Gastroesophageal sphincter (tissue), 4 donors: Measurements from ENCODE around the gene ZCCHC12. TPM values are rescaled to one million over a fixed set of nuclear protein-coding genes. Genes with fewer than 3 reads are reported as not detected.

ENCODE experiments used
- ATAC-seq: fragments of 150-250 bp; one replicate; pipeline ENCODE4 v1.9.1; 2016; ENCODE audit warnings: mild to moderate bottlenecking, moderate library complexity
- H3K27ac ChIP-seq, 4 donors: fragments of 200-600 bp; sonication (generic) in 3 of 4; 1 replicate in 3 of 4; 2 replicates in 1 of 4; pipeline ENCODE4 v1.5.1; 2016 to 2019
- H3K27me3 ChIP-seq: fragments of 200-600 bp; sonication (generic); one replicate; pipeline ENCODE4 v1.5.1; 2019
- H3K36me3 ChIP-seq, 2 donors: fragments of 200-600 bp; sonication (generic); one replicate each; pipeline ENCODE4 v1.5.1; 2019; ENCODE audit warnings: control low read depth in 1 of 2
- H3K4me1 ChIP-seq, 3 donors: fragments of 200-600 bp; sonication (generic); 1 replicate in 2 of 3; 2 replicates in 1 of 3; pipeline ENCODE4 v1.5.1; 2016 to 2019; ENCODE audit warnings: control low read depth in 2 of 3
- H3K4me3 ChIP-seq, 2 donors: fragments of 200-600 bp; sonication (generic); one replicate each; pipeline ENCODE4 v1.5.1; 2019; ENCODE audit warnings: mild to moderate bottlenecking in 1 of 2, moderate library complexity in 1 of 2
- H3K9me3 ChIP-seq, 3 donors: fragments of 200-600 bp; sonication (generic); one replicate each; pipeline ENCODE4 v1.5.1; 2017 to 2019; ENCODE audit warnings: control low read depth in 2 of 3
- CTCF ChIP-seq, 4 experiments: fragments of 200-600 bp in 2 of 4; fragments of 450-650 bp in 2 of 4; sonication (generic) in 1 of 4; IDR thresholded peaks; one replicate each; pipeline ENCODE4 v1.5.1; 2017 to 2019; ENCODE audit warnings: antibody characterized with exemption in 4 of 4, mild to moderate bottlenecking in 2 of 4, moderate library complexity in 2 of 4
- EP300 ChIP-seq: sonication (generic); formaldehyde crosslinking; IDR thresholded peaks from one replicate; pipeline ENCODE4 v1.6.1; 2017; ENCODE audit warnings: antibody characterized with exemption, mild to moderate bottlenecking
- POLR2A ChIP-seq, 2 donors: fragments of 450-650 bp; IDR thresholded peaks; one replicate each; pipeline ENCODE4 v1.6.1; 2017; ENCODE audit warnings: antibody characterized with exemption in 2 of 2, mild to moderate bottlenecking in 2 of 2, moderate library complexity in 1 of 2
- POLR2AphosphoS5 ChIP-seq: sonication (generic); formaldehyde crosslinking; IDR thresholded peaks from one replicate; pipeline ENCODE4 v1.6.1; 2017; ENCODE audit warnings: antibody characterized with exemption
- WGBS, 2 donors: methylation state at CpG; one replicate each; pipeline ENCODE4 v1.1.5; 2018; ENCODE audit warnings: low coverage in 1 of 2; 5-methylcytosine and 5-hydroxymethylcytosine counted together
- total RNA-seq, 4 donors: library from RNA; depleted of rRNA; stranded (reverse); fragments of >200 nt; gene quantifications; one replicate each; pipeline ENCODE4 v1.1.0, GENCODE V29; 2016

Gene ZCCHC12
- total RNA-seq, 4 donors from 2014 or later: 0.31 to 3.5 (median 0.84) TPM

DNA sequence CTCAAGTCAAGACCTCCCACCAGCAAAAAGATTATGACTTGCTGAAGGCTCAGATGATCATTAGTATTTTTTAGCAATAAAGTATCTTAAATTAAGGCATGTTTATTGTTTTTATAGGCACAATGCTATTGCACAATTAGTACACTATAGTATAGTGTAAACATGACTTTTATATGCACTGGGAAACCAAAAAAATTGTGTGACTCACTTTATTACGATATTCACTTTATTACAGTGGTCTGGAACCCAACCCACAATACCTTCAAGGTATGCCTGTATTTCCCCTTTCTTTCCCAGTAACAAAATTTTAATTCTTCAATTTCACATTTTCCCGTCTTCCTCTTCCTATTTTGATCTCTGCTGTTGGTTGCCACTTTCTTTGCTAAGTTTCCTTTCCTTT, 37.7 kb downstream of the ZCCHC12 start:
- 64 to 96% methylated on average over 1 to 2 of the region's 2 CpGs for WGBS, 2 donors
- Histone ChIP-seq H3K27me3 (no peaks in the 10 kb centered on the region), H3K4me3 (no peak overlapping the region), H3K36me3 (no peaks in the 10 kb centered on the region), H3K4me1 (no peaks in the 10 kb centered on the region), H3K9me3 (no peaks in the 10 kb centered on the region), H3K27ac (no peak overlapping the region)
- TF ChIP-seq POLR2A (IDR thresholded peaks at IDR 0.05) (no peak), CTCF (IDR thresholded peaks at IDR 0.05) (no peak), EP300 (no peak), POLR2AphosphoS5 (no peak)
- ATAC-seq: no peak

DNA sequence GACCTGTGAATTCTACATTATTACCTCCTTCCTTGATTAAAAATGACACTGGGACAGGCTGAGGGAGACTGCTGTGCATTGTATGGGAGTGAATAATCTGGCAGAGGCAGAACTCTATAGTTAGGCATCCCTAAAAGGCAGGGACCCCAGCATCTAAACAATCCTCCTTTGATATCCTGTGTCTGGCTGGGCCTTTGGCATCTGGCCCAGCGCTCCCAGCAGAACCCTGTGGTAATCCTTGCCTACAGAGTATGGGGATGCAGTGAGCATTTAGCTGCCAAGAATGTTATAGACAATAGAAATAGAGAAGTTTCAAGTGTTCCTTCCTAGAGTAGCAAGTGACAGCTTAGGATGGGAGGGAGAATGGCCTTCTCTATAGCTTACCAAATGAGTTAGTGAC, 38.5 kb downstream of the ZCCHC12 start:
- TF ChIP-seq POLR2AphosphoS5 (no peak), CTCF (IDR thresholded peaks at IDR 0.05) (no peak), EP300 (no peak), POLR2A (IDR thresholded peaks at IDR 0.05) (no peak)
- WGBS, 2 donors: no CpG with 5 or more reads among the region's 1 CpG
- no peak for ATAC-seq
- Histone ChIP-seq H3K9me3 (no peaks in the 10 kb centered on the region), H3K4me3 (no peak overlapping the region), H3K4me1 (no peaks in the 10 kb centered on the region), H3K36me3 (no peaks in the 10 kb centered on the region), H3K27me3 (no peaks in the 10 kb centered on the region), H3K27ac (no peak overlapping the region)

GRCh38 chrX:118862979-118863378, 39.4 kb downstream of the ZCCHC12 start:
- no peak for ATAC-seq
- Histone ChIP-seq H3K4me3 (no peak overlapping the region), H3K36me3 (no peaks in the 10 kb centered on the region), H3K9me3 (no peaks in the 10 kb centered on the region), H3K27ac (no peak overlapping the region), H3K27me3 (no peaks in the 10 kb centered on the region), H3K4me1 (no peaks in the 10 kb centered on the region)
- TF ChIP-seq POLR2A (IDR thresholded peaks at IDR 0.05): no peak
- no peak for TF ChIP-seq CTCF (IDR thresholded peaks at IDR 0.05)
- no peak for TF ChIP-seq POLR2AphosphoS5
- TF ChIP-seq EP300: no peak
- 33 to 38% methylated on average over 1 to 2 of the region's 4 CpGs for WGBS, 2 donors

DNA sequence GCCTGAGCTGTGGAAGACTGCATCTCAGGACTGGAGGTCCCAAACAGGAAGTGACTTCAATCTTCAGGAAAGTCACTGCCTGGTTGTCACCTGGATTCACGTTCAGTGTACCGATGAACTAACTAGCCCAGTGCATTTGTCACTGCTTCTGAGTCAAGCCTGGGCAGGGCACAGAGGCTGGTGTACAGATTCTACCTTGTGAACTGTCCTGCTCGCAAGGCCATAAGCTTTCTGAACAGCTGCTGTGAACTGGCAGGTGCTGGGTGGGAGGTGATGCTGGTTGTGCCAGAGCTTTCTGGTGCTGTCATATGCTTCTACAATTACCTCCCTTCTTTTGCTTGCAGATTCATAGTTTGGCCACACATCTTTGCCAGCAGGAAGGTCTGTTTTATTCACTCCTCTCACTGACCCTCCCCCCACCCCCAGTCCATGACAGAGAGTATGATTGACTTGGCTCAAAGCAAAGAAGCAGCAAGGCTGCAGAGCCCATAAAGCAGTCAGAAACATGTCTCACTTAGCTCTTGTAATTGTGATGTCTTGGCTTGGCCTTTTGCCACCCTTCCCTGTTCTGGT, 40.5 kb downstream of the ZCCHC12 start:
- ATAC-seq: no peak
- TF ChIP-seq EP300 (no peak), POLR2AphosphoS5 (no peak), POLR2A (IDR thresholded peaks at IDR 0.05) (no peak), CTCF (IDR thresholded peaks at IDR 0.05) (no peak)

GRCh38 chrX:118865231-118865630, 41.6 kb downstream of the ZCCHC12 start:
- no peak for ATAC-seq

More for the DNA sequence above, 40.5 kb downstream of the ZCCHC12 start:
- no peaks in the 10 kb centered on the region for H3K9me3 ChIP-seq
- H3K36me3 ChIP-seq: no peaks in the 10 kb centered on the region
- 81 to 100% methylated on average over 2 to 3 of the region's 3 CpGs for WGBS, 2 donors
- no peak overlapping the region for H3K4me3 ChIP-seq
- no peak overlapping the region for H3K27ac ChIP-seq
- H3K4me1 ChIP-seq: no peaks in the 10 kb centered on the region
- no peaks in the 10 kb centered on the region for H3K27me3 ChIP-seq

More at GRCh38 chrX:118865231-118865630, 41.6 kb downstream of the ZCCHC12 start:
- no peaks in the 10 kb centered on the region for H3K27me3 ChIP-seq
- H3K27ac ChIP-seq: no peak overlapping the region
- H3K4me1 ChIP-seq: no peaks in the 10 kb centered on the region
- H3K36me3 ChIP-seq: no peaks in the 10 kb centered on the region
- TF ChIP-seq EP300: no peak
- no peak for TF ChIP-seq CTCF (IDR thresholded peaks at IDR 0.05)
- TF ChIP-seq POLR2AphosphoS5: no peak
- TF ChIP-seq POLR2A (IDR thresholded peaks at IDR 0.05): no peak
- no peak overlapping the region for H3K4me3 ChIP-seq
- H3K9me3 ChIP-seq: no peaks in the 10 kb centered on the region
- 33 to 71% methylated on average over 1 of the region's 1 CpG for WGBS, 2 donors
